B cell (primary cell): ENCODE data around the gene KAZN.

ENCODE experiments used
- CTCF ChIP-seq: fragments of 200-600 bp; IDR thresholded peaks from one replicate; pipeline ENCODE4 v1.8.0; 2022; ENCODE audit warnings: antibody characterized with exemption, mild to moderate bottlenecking
- EZH2 ChIP-seq: IDR thresholded peaks from 2 replicates; pipeline ENCODE4 v1.6.1; 2012; ENCODE audit warnings: borderline replicate concordance, low read depth, mild to moderate bottlenecking, moderate library complexity, low read length; ENCODE audit not compliant: insufficient read depth, poor library complexity, severe bottlenecking

DNA sequence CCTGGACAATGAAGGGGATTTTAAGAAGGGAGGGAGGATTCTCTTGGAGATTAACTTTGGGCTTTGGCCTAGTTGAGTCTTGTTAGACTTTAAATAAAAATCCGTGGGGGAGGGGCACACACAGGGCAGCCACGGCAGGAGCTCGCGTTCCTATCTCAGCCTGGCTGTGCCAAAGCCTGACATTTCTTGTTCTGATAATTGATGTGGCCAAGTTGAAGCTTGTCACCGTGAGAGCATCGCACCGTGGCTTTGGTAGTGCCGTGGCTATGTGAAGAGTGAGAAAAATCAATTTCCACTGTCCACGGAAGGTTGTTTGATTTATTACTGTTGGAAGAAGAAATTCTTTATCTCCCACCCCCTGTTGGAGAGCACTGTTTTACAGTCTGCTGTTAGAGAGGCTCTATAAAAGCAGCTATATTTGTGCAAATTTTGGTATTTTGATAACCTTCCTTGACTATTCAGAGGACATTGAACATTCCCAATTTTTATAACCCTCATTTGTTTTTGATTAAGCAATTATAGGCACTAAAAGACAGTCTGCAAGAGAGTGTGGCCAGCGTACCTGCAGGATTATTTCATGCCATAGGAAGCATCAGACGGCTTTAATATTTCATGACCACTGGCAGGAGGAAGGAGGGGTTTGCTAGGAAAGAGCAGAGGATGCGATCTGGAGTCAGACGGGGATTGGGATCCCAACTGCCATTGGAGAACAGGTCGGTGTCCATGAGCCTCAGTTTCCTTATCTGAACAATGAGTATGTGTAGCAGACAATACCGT, 160.7 kb downstream of the KAZN start:
- TF ChIP-seq CTCF (no peak), EZH2 (no peak)
